Measurements from ENCODE around the gene LRP1.

DNA sequence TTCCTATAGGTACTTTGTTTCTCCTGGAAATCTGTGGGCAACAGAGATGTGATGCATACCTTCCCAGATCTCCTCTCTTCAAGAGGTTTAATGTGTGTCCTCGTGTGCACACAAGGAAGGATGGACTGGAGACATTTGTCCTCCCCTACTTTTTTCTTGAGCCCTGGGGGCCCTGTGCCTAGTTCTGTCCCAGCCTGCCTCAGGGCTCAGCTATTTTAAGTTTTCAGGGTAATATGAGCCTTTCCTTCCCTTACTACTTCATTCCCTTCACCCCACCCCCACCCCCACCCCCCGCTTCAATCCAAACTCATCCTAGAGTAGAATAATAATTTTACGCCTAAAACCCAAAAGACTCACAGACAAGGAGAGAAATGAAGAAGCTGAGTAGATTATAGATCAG lies 122.3 kb downstream of the LRP1 start:
- TF ChIP-seq CTCF (IDR thresholded peaks at IDR 0.05; ENCODE audit: low read depth, low read length) (no peak), EZH2phosphoT487 (IDR thresholded peaks at IDR 0.05; ENCODE audit: low read depth) (no peak)

All from OCI-LY3 (cell line).